A549 (cell line): ENCODE data around the gene PLIN4. TPM values are rescaled to one million over a fixed set of nuclear protein-coding genes. Genes with fewer than 3 reads are reported as not detected.

ENCODE experiments used
- ATAC-seq, 2 experiments: fragments of 200-7000 bp in 1 of 2; fragments of >200 bp in 1 of 2; cut with Nextera tagmentation in 1 of 2; cut with Tn5 transposase in 1 of 2; 3 replicates each; pipeline versions ENCODE4 v1.8.0 to v1.9.1; 2018 to 2020; ENCODE audit warnings: mild to moderate bottlenecking in 1 of 2, moderate library complexity in 1 of 2
- CTCF ChIA-PET: fragments of 300-600 bp; sonication (Branson Sonifier 250); formaldehyde crosslinking; extraction: SDS; loops from one replicate; lab custom pipeline; 2021; ENCODE audit warnings: antibody characterized with exemption, inconsistent platforms; lab: Yijun Ruan, JAX
- POLR2A ChIA-PET: fragments of 350-600 bp; formaldehyde crosslinking; extraction: SDS; loops from one replicate; lab custom pipeline; 2021; ENCODE audit warnings: antibody characterized with exemption, inconsistent platforms; lab: Yijun Ruan, JAX
- DNase-seq, 2 experiments: peaks; one replicate each; pipeline versions ENCODE4 v3.0.0 to v3.0.0-alpha.2; 2011 to 2016; ENCODE audit warnings: low read depth in 1 of 2, low spot score in 1 of 2
- FAIRE-seq: peaks from 2 replicates; lab custom pipeline; 2011; peaks lifted over from hg19 to GRCh38; lab: Jason Lieb, UNC
- H3K27ac ChIP-seq, 2 experiments: fragments of >200 bp; sonication (Bioruptor Twin); formaldehyde crosslinking; 3 replicates each; pipeline ENCODE4 v1.5.1; 2016 to 2017
- H3K4me1 ChIP-seq: fragments of >200 bp; sonication (Bioruptor Twin); formaldehyde crosslinking; 3 replicates; pipeline ENCODE4 v1.6.1; 2016
- H3K4me2 ChIP-seq: fragments of >200 bp; sonication (Bioruptor Twin); formaldehyde crosslinking; 3 replicates; pipeline ENCODE4 v1.6.1; 2016
- H3K4me3 ChIP-seq: fragments of >200 bp; sonication (Bioruptor Twin); formaldehyde crosslinking; 3 replicates; pipeline ENCODE4 v1.5.1; 2016
- H3K9me3 ChIP-seq: fragments of >200 bp; sonication (Bioruptor Twin); formaldehyde crosslinking; 3 replicates; pipeline ENCODE4 v1.6.1; 2016
- ATOH8 ChIP-seq: fragments of 250-450 bp; sonication (Bioruptor Pico); IDR thresholded peaks from 2 replicates; pipeline ENCODE4 v1.5.0; 2020; ENCODE audit warnings: low read depth, mild to moderate bottlenecking, moderate library complexity
- BHLHE40 ChIP-seq: IDR thresholded peaks from 2 replicates; pipeline ENCODE4 v1.6.1; 2012; ENCODE audit warnings: low read depth, low read length, inconsistent platforms
- CBX8 ChIP-seq: fragments of 200-600 bp; sonication (generic); IDR thresholded peaks from 2 replicates; pipeline ENCODE4 v1.6.1; 2016
- CHD4 ChIP-seq: fragments of 200-600 bp; sonication (generic); IDR thresholded peaks from 2 replicates; pipeline ENCODE4 v1.6.1; 2016; ENCODE audit warnings: antibody characterized with exemption, mild to moderate bottlenecking, borderline replicate concordance
- EHF ChIP-seq: fragments of 250-450 bp; sonication (Bioruptor Pico); IDR thresholded peaks from 2 replicates; pipeline ENCODE4 v1.5.0; 2020; ENCODE audit warnings: mild to moderate bottlenecking
- EHMT2 ChIP-seq: fragments of 200-600 bp; sonication (generic); IDR thresholded peaks from 2 replicates; pipeline ENCODE4 v1.6.1; 2016; ENCODE audit warnings: antibody characterized with exemption, low read depth, mild to moderate bottlenecking, moderate library complexity
- EP300 ChIP-seq, 2 experiments: fragments of >200 bp; sonication (Bioruptor Twin); formaldehyde crosslinking; IDR thresholded peaks; 2 replicates in 1 of 2; 3 replicates in 1 of 2; pipeline ENCODE4 v1.6.1; 2016 to 2017
- FOSB ChIP-seq: fragments of 250-450 bp; sonication (Bioruptor Pico); IDR thresholded peaks from 2 replicates; pipeline ENCODE4 v1.5.0; 2020; ENCODE audit warnings: mild to moderate bottlenecking, moderate library complexity
- GATA3 ChIP-seq: IDR thresholded peaks from 2 replicates; pipeline ENCODE4 v1.6.1; 2012; ENCODE audit warnings: borderline replicate concordance
- HDAC2 ChIP-seq: fragments of 200-600 bp; sonication (generic); IDR thresholded peaks from 2 replicates; pipeline ENCODE4 v1.6.1; 2016
- HES2 ChIP-seq: fragments of >200 bp; sonication (Bioruptor Twin); formaldehyde crosslinking; IDR thresholded peaks from 2 replicates; pipeline ENCODE4 v1.6.1; 2016
- HEYL ChIP-seq: fragments of 250-450 bp; sonication (Bioruptor Pico); IDR thresholded peaks from 2 replicates; pipeline ENCODE4 v1.8.0; 2021; ENCODE audit warnings: mild to moderate bottlenecking, moderate library complexity
- HOXA7 ChIP-seq: fragments of 250-450 bp; sonication (Bioruptor Pico); IDR thresholded peaks from 2 replicates; pipeline ENCODE4 v1.5.0; 2020; ENCODE audit warnings: mild to moderate bottlenecking, moderate library complexity
- HOXB13 ChIP-seq: fragments of 250-450 bp; sonication (Bioruptor Pico); IDR thresholded peaks from 2 replicates; pipeline ENCODE4 v1.5.0; 2020; ENCODE audit warnings: low read depth, mild to moderate bottlenecking, moderate library complexity
- MAFK ChIP-seq: fragments of 450-650 bp; IDR thresholded peaks from 2 replicates; pipeline ENCODE4 v1.6.1; 2014; ENCODE audit not compliant: partially characterized antibody
- MAX ChIP-seq: IDR thresholded peaks from 2 replicates; pipeline ENCODE4 v1.6.1; 2012
- NPAS2 ChIP-seq: fragments of 250-450 bp; sonication (Bioruptor Pico); IDR thresholded peaks from 2 replicates; pipeline ENCODE4 v1.8.0; 2022; ENCODE audit warnings: mild to moderate bottlenecking, moderate library complexity, borderline replicate concordance
- RCOR1 ChIP-seq: fragments of 150-350 bp; IDR thresholded peaks from 2 replicates; pipeline ENCODE4 v1.6.1; 2014; ENCODE audit warnings: antibody characterized with exemption, low read length, low read depth
- ZFP36 ChIP-seq: fragments of 450-650 bp; IDR thresholded peaks from 2 replicates; pipeline ENCODE4 v1.6.1; 2014; ENCODE audit warnings: borderline replicate concordance; ENCODE audit not compliant: partially characterized antibody
- ZNF302 ChIP-seq: fragments of 250-450 bp; sonication (Bioruptor Pico); IDR thresholded peaks from 2 replicates; pipeline ENCODE4 v1.9.0; 2021; ENCODE audit warnings: inconsistent platforms, mild to moderate bottlenecking, moderate library complexity
- ZSCAN20 ChIP-seq: fragments of 250-450 bp; sonication (Bioruptor Pico); IDR thresholded peaks from 2 replicates; pipeline ENCODE4 v1.8.0; 2022; ENCODE audit warnings: mild to moderate bottlenecking, moderate library complexity
- WGBS: methylation state at CpG from one replicate; pipeline ENCODE4 v1.1.6; 2017; ENCODE audit errors: missing lambda C conversion rate; 5-methylcytosine and 5-hydroxymethylcytosine counted together
- polyA plus RNA-seq, 4 experiments: library from polyadenylated mRNA; depleted of rRNA in 3 of 4; stranded (reverse); fragments of >200 nt; fragmentation: RNase III in 1 of 4; extraction: RNeasy Plus Mini Kit Qiagen cat#74134 plus additional on column Dnase treatment in 1 of 4; gene quantifications; 2 replicates in 3 of 4; 3 replicates in 1 of 4; pipeline ENCODE4 v1.2.3, GENCODE V29; 2011 to 2017
- TF ChIP-seq, protein P1 (sequence below): fragments of 450-650 bp; IDR thresholded peaks from 2 replicates; pipeline ENCODE4 v1.6.1; 2014; ENCODE audit warnings: antibody characterized with exemption
- TF ChIP-seq, protein P2 (sequence below): fragments of 150-350 bp; IDR thresholded peaks from 2 replicates; pipeline ENCODE4 v1.6.1; 2014; ENCODE audit warnings: low read depth, mild to moderate bottlenecking, low read length
- TF ChIP-seq, protein P3 (sequence below): IDR thresholded peaks from 2 replicates; pipeline ENCODE4 v1.6.1; 2012; ENCODE audit warnings: low read depth, borderline replicate concordance

PLIN4 gene
- polyA plus RNA-seq, 2 of the 4 experiments (the other 2 are of a cell fraction) = 0.04 to 0.23 TPM

DNA sequence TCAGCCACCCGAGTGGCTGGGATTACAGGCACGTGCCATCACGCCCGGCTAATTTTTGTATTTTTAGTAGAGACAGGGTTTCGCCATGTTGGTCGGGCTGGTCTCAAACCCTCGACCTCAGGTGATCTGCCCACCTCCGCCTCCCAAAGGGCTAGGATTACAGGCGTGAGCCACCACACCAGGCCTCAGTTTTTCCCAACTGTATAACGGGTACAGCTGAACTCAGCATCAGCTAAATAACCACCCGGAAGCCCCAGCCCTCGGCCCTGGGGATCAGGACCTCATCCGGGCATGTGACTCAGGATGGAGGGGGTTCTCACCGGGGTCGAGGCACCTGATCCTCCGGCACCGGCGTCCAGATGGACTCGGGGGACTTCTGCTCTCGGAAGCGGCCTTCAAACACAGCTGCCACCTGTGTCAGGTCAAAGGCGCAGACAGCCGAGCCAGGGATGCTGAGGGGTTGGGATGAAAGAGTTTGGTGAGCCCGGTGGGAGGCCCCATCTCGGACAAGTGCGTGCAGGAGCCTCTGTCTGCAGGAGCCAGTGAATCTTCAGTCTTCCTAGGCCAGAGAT is 32.3 kb upstream of the PLIN4 start:
- peaks cover 4% of the 10 kb centered on the region; the same call in 1 of the 3 replicates for H3K4me1 ChIP-seq
- ChIA-PET POLR2A (no interaction called here), CTCF (interaction anchor here (1.0 to 2.4 kb wide), 2 partner anchors 82 to 86 kb away, joined by 3 to 6 read pairs; no protein-coding TSS in a partner anchor)
- no peaks in the 10 kb centered on the region for H3K9me3 ChIP-seq
- TF ChIP-seq ZNF302 (no peak), HDAC2 (no peak), ZSCAN20 (no peak), CHD4 (no peak), FOSB (no peak), NPAS2 (CRISPR knock-in tag) (no peak), MAFK (no peak), ATOH8 (CRISPR knock-in tag) (no peak), MAX (no peak), BHLHE40 (no peak)
- TF ChIP-seq, protein P1, sequence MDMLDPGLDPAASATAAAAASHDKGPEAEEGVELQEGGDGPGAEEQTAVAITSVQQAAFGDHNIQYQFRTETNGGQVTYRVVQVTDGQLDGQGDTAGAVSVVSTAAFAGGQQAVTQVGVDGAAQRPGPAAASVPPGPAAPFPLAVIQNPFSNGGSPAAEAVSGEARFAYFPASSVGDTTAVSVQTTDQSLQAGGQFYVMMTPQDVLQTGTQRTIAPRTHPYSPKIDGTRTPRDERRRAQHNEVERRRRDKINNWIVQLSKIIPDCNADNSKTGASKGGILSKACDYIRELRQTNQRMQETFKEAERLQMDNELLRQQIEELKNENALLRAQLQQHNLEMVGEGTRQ = no peak
- FAIRE-seq = no peak
- ATAC-seq = no peak
- no peak overlapping the region for H3K4me2 ChIP-seq
- 90% methylated on average over 24 of the region's 26 CpGs for WGBS
- H3K27ac ChIP-seq = no peak overlapping the region
- no peak overlapping the region for H3K4me3 ChIP-seq
- no peak for DNase-seq

DNA sequence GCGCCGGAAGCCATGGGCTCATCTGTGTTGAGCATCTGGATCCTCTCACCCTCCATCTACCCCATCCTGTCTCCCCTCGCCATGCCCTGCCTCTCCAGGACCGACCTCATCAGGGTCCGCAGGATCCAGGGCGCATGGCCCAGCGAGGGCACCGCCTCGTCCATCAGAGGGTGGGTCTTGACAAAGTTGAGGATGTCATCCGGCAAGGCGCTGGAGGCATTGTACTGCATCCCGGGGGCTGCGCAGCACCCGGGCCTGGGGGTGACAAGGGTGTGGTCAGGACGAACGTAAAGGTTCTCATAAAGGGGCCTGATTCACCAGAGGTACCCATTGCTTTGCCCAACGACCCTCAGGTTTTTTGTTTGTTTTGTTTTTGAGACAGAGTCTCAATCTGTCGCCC is 31.7 kb upstream of the PLIN4 start:
- POLR2A ChIA-PET = no interaction called here
- FAIRE-seq = no peak
- no peak overlapping the region for H3K4me2 ChIP-seq
- no peak for ATAC-seq
- TF ChIP-seq GATA3 = no peak
- TF ChIP-seq, protein P2, sequence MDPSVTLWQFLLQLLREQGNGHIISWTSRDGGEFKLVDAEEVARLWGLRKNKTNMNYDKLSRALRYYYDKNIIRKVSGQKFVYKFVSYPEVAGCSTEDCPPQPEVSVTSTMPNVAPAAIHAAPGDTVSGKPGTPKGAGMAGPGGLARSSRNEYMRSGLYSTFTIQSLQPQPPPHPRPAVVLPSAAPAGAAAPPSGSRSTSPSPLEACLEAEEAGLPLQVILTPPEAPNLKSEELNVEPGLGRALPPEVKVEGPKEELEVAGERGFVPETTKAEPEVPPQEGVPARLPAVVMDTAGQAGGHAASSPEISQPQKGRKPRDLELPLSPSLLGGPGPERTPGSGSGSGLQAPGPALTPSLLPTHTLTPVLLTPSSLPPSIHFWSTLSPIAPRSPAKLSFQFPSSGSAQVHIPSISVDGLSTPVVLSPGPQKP = no peak
- no peak for TF ChIP-seq FOSB
- no peak for TF ChIP-seq EHMT2
- TF ChIP-seq, protein P3, sequence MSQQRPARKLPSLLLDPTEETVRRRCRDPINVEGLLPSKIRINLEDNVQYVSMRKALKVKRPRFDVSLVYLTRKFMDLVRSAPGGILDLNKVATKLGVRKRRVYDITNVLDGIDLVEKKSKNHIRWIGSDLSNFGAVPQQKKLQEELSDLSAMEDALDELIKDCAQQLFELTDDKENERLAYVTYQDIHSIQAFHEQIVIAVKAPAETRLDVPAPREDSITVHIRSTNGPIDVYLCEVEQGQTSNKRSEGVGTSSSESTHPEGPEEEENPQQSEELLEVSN = no peak
- no peak for TF ChIP-seq EP300 (IDR thresholded peaks at IDR 0.05)
- TF ChIP-seq CBX8 = no peak
- TF ChIP-seq HEYL (CRISPR knock-in tag) = no peak
- DNase-seq = no peak
- no peak overlapping the region for H3K27ac ChIP-seq
- no peak overlapping the region for H3K4me3 ChIP-seq
- CTCF ChIA-PET = interaction anchor here (2.4 to 4.1 kb wide), 2 partner anchors 15 to 86 kb away, joined by 6 to 15 read pairs; partner anchors contain the start of gene PLIN5
- H3K4me1 ChIP-seq = peaks cover 4% of the 10 kb centered on the region; the same call in 1 of the 3 replicates
- 81% methylated on average over 16 of the region's 18 CpGs for WGBS
- no peaks in the 10 kb centered on the region for H3K9me3 ChIP-seq

DNA sequence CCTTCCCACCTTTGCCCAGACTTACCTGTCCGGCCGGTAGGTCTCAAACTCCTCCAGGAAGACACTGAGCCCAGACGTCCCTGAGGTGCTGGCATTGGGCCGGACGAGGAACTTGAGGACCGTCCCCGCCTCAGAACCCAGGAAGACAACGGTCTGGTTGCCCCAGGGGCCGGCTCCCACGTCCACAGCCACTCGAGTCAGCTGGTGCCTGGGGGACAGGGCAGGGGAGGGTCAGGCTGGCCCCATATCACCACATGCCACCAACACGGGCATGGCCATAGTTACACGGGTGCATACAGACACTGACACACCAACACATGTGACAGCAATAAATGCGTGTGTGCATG is 29.9 kb upstream of the PLIN4 start:
- Histone ChIP-seq H3K9me3 (no peaks in the 10 kb centered on the region), H3K4me2 (no peak overlapping the region), H3K27ac (no peak overlapping the region), H3K4me3 (no peak overlapping the region), H3K4me1 (peaks cover 4% of the 10 kb centered on the region; the same call in 1 of the 3 replicates)
- WGBS = 84% methylated on average over 7 of the region's 14 CpGs
- POLR2A ChIA-PET = no interaction called here
- DNase-seq (no peak), FAIRE-seq (no peak), ATAC-seq (peak in 1 of 2 experiments; percentile 12; a peak in 1 of 6 replicates)
- no peak for TF ChIP-seq MAFK
- TF ChIP-seq HES2 = no peak
- no peak for TF ChIP-seq HOXB13 (CRISPR knock-in tag)
- TF ChIP-seq ZFP36 = no peak
- no peak for TF ChIP-seq HOXA7 (CRISPR knock-in tag)
- TF ChIP-seq, protein P1 = no peak
- TF ChIP-seq EHF (CRISPR knock-in tag) = no peak
- TF ChIP-seq RCOR1 = no peak
- CTCF ChIA-PET = interaction anchor here (1.2 to 4.1 kb wide), 9 partner anchors 13 to 88 kb away, joined by 3 to 15 read pairs (median 6); partner anchors contain the start of gene PLIN5
